Panc1 (cell line): Measurements from ENCODE around the gene SRP68. TPM values are rescaled to one million over a fixed set of nuclear protein-coding genes. Genes with fewer than 3 reads are reported as not detected.

Experiments used
- ATAC-seq: fragments of 200-7000 bp; cut with Tn5 transposase; 2 replicates; pipeline ENCODE4 v1.9.1; 2020; ENCODE audit warnings: mild to moderate bottlenecking, moderate library complexity
- BruUV-seq: library from RNA; stranded (reverse); fragments of 400-500 nt; replicated peaks from 2 replicates; lab custom pipeline; 2021; lab: Mats Ljungman, UMichigan
- CTCF ChIA-PET: fragments of 300-600 bp; sonication (Branson Sonifier 250); formaldehyde crosslinking; loops from one replicate; lab custom pipeline; 2022; ENCODE audit warnings: antibody characterized with exemption; lab: Charles Lee
- POLR2A ChIA-PET: fragments of 300-600 bp; sonication (Branson Sonifier 250); formaldehyde crosslinking; loops from one replicate; lab custom pipeline; 2022; ENCODE audit warnings: antibody characterized with exemption; lab: Charles Lee
- DNase-seq: peaks from one replicate; pipeline ENCODE4 v3.0.0-alpha.2; 2010; ENCODE audit warnings: low read depth, low spot score
- H3K27ac ChIP-seq: 2 replicates; pipeline ENCODE4 v1.5.1; 2011; ENCODE audit warnings: mild to moderate bottlenecking, low read length, inconsistent platforms
- H3K27me3 ChIP-seq: fragments of 200-500 bp; sonication (Bioruptor generic); 2 replicates; pipeline ENCODE4 v1.6.0; 2014; ENCODE audit warnings: low read length, inconsistent platforms; ENCODE audit not compliant: control insufficient read depth, insufficient read depth
- H3K36me3 ChIP-seq: fragments of 200-500 bp; sonication (Bioruptor generic); 2 replicates; pipeline ENCODE4 v1.5.1; 2014; ENCODE audit warnings: inconsistent platforms, mild to moderate bottlenecking, low read length, moderate library complexity; ENCODE audit not compliant: control insufficient read depth, insufficient read depth
- H3K4me1 ChIP-seq: 2 replicates; pipeline ENCODE4 v1.5.1; 2011; ENCODE audit warnings: inconsistent platforms, mild to moderate bottlenecking, low read length, moderate library complexity; ENCODE audit not compliant: control insufficient read depth, insufficient read depth
- H3K4me3 ChIP-seq, 2 experiments: 2 replicates each; pipeline ENCODE4 v1.5.1; 2011 to 2012; ENCODE audit warnings: low read depth in 2 of 2, low read length in 2 of 2, mild to moderate bottlenecking in 2 of 2, inconsistent platforms in 1 of 2, moderate library complexity in 1 of 2
- H3K9me3 ChIP-seq: fragments of 200-500 bp; sonication (Bioruptor generic); 2 replicates; pipeline ENCODE4 v1.5.1; 2014; ENCODE audit warnings: low read depth, mild to moderate bottlenecking, inconsistent platforms, low read length, moderate library complexity; ENCODE audit not compliant: control insufficient read depth, insufficient read depth
- CTCF ChIP-seq: fragments of 450-650 bp; IDR thresholded peaks from 2 replicates; pipeline ENCODE4 v1.5.1; 2017; ENCODE audit warnings: mild to moderate bottlenecking
- POLR2AphosphoS5 ChIP-seq: IDR thresholded peaks from 2 replicates; pipeline ENCODE4 v1.6.1; 2012; ENCODE audit warnings: mild to moderate bottlenecking, low read depth, low read length, moderate library complexity
- REST ChIP-seq, 2 experiments: IDR thresholded peaks; 2 replicates each; pipeline ENCODE4 v1.6.1; 2011 to 2012; ENCODE audit warnings: low read depth in 2 of 2, control low read depth in 1 of 2, low read length in 1 of 2, mild to moderate bottlenecking in 1 of 2, moderate library complexity in 1 of 2; ENCODE audit not compliant: insufficient read depth in 1 of 2
- SIN3A ChIP-seq: IDR thresholded peaks from 2 replicates; pipeline ENCODE4 v1.6.1; 2012; ENCODE audit warnings: low read depth, mild to moderate bottlenecking, low read length, moderate library complexity, borderline replicate concordance; ENCODE audit not compliant: insufficient read depth
- TCF7L2 ChIP-seq: IDR thresholded peaks from 2 replicates; pipeline ENCODE4 v1.6.1; 2011; ENCODE audit warnings: mild to moderate bottlenecking, low read depth, low read length, inconsistent platforms
- in situ Hi-C: cut with HindIII; loops from 2 replicates; pipeline ENCODE4 v1.10.0; 2016; ENCODE audit warnings: low sequenced_read_pairs, low pct_unique_long_range_greater_than_20kb
- intact Hi-C: fragments of 100-400 bp; cut with micrococcal nuclease; formaldehyde crosslinking; loops from one replicate; pipeline ENCODE4 v1.10.0; 2022; ENCODE audit not compliant: unreplicated experiment
- total RNA-seq: library from RNA; stranded (reverse); gene quantifications from one replicate; pipeline ENCODE4 v1.2.1, GENCODE V29; 2021; ENCODE audit not compliant: unreplicated experiment

Gene SRP68
- total RNA-seq, 1 experiment from 2014 or later = 100 TPM

- TF ChIP-seq POLR2AphosphoS5 (no peak), CTCF (no peak), TCF7L2 (no peak), SIN3A (no peak), REST (IDR thresholded peaks at IDR 0.05; ENCODE audit: insufficient read depth in 1 of 2, low read depth in 2 of 2, low read length in 1 of 2) (no peak)
- no peaks in the 10 kb centered on the region for H3K36me3 ChIP-seq
- BruUV-seq = no TSS peak
- no peaks in the 10 kb centered on the region for H3K4me1 ChIP-seq
- H3K4me3 ChIP-seq = no peak overlapping the region
- intact Hi-C loops = loop anchor here (2.0 to 5.0 kb wide), 2 partner anchors 62 to 158 kb away; no protein-coding TSS in a partner anchor
- no peaks in the 10 kb centered on the region for H3K27me3 ChIP-seq
- ChIA-PET POLR2A (no interaction called here), CTCF (interaction anchor here (7.1 kb wide), 1 partner anchor 159 kb away, joined by 63 read pairs; no protein-coding TSS in a partner anchor)
- in situ Hi-C loops = no loop called here
- ATAC-seq (no peak), DNase-seq (no peak)
- H3K9me3 ChIP-seq = no peaks in the 10 kb centered on the region
- H3K27ac ChIP-seq = no peak overlapping the region
Observed at GRCh38 chr17:76120658-76121008, 48.3 kb upstream of the SRP68 start.

- intact Hi-C loops = loop anchor here (2.0 to 5.0 kb wide), 2 partner anchors 63 to 159 kb away; no protein-coding TSS in a partner anchor
- H3K4me3 ChIP-seq = no peak overlapping the region
- H3K27me3 ChIP-seq = no peaks in the 10 kb centered on the region
- TF ChIP-seq TCF7L2 (peak; percentile 23; the same call in 1 of the 2 replicates), SIN3A (no peak)
- no peak overlapping the region for H3K27ac ChIP-seq
- in situ Hi-C loops = no loop called here
- DNase-seq = no peak
- no TSS peak for BruUV-seq
- H3K9me3 ChIP-seq = no peaks in the 10 kb centered on the region
- ChIA-PET CTCF (interaction anchor here (1.2 to 7.1 kb wide), 2 partner anchors 64 to 160 kb away, joined by 3 to 63 read pairs; no protein-coding TSS in a partner anchor), POLR2A (interaction anchor here (0.7 kb wide), 1 partner anchor 551 kb away, joined by 3 read pairs; no protein-coding TSS in a partner anchor)
- ATAC-seq = no peak
- H3K36me3 ChIP-seq = no peaks in the 10 kb centered on the region
- H3K4me1 ChIP-seq = no peaks in the 10 kb centered on the region
Observed at GRCh38 chr17:76119409-76120371, 47.4 kb upstream of the SRP68 start.
